IMR-90 (cell line): ENCODE measurements around the gene CARD14. TPM values are rescaled to one million over a fixed set of nuclear protein-coding genes. Genes with fewer than 3 reads are reported as not detected.

Experiments
- ATAC-seq: fragments of 200-7000 bp; cut with Tn5 transposase; 2 replicates; pipeline ENCODE4 v1.9.1; 2020; ENCODE audit warnings: low read depth, mild to moderate bottlenecking, moderate library complexity
- BruUV-seq: library from RNA; stranded (reverse); fragments of 400-500 nt; replicated peaks from 2 replicates; lab custom pipeline; 2021; lab: Mats Ljungman, UMichigan
- CTCF ChIA-PET: fragments of 300-600 bp; formaldehyde crosslinking; extraction: SDS; loops from one replicate; lab custom pipeline; 2021; ENCODE audit warnings: antibody characterized with exemption; lab: Yijun Ruan, JAX
- POLR2A ChIA-PET: fragments of 300-600 bp; sonication (Branson Sonifier 250); formaldehyde crosslinking; loops from one replicate; lab custom pipeline; 2022; ENCODE audit warnings: antibody characterized with exemption; ENCODE audit not compliant: unreplicated experiment; lab: Charles Lee
- DNase-seq: peaks from one replicate; pipeline ENCODE4 v3.0.0; 2013
- H2AFZ ChIP-seq: replicated peaks from 2 replicates; pipeline ENCODE3; 2013; ENCODE audit warnings: low read length, mild to moderate bottlenecking; ENCODE audit not compliant: poor library complexity
- H2AK5ac ChIP-seq: 2 replicates; pipeline ENCODE4 v1.6.1; 2013; ENCODE audit warnings: low read depth, low read length, inconsistent platforms
- H2AK9ac ChIP-seq: replicated peaks from 2 replicates; pipeline ENCODE3; 2013; ENCODE audit warnings: mild to moderate bottlenecking, low read depth, low read length, moderate library complexity; ENCODE audit not compliant: poor library complexity
- H2BK120ac ChIP-seq: 2 replicates; pipeline ENCODE4 v1.6.1; 2013; ENCODE audit warnings: low read depth, low read length, inconsistent platforms
- H2BK15ac ChIP-seq: 3 replicates; pipeline ENCODE4 v1.6.1; 2013; ENCODE audit warnings: low read depth, low read length, inconsistent platforms
- H2BK20ac ChIP-seq: 2 replicates; pipeline ENCODE4 v1.6.1; 2013; ENCODE audit warnings: low read depth, mild to moderate bottlenecking, inconsistent platforms, low read length, moderate library complexity
- H2BK5ac ChIP-seq: 2 replicates; pipeline ENCODE4 v1.6.1; 2013; ENCODE audit warnings: mild to moderate bottlenecking, low read depth, low read length, inconsistent platforms; ENCODE audit not compliant: poor library complexity, severe bottlenecking
- H3K14ac ChIP-seq: replicated peaks from 2 replicates; pipeline ENCODE4 v1.6.1; 2013; ENCODE audit warnings: low read depth, low read length, inconsistent platforms
- H3K18ac ChIP-seq: 2 replicates; pipeline ENCODE4 v1.6.1; 2013; ENCODE audit warnings: low read depth, low read length, control low read depth
- H3K23ac ChIP-seq: 2 replicates; pipeline ENCODE4 v1.6.1; 2013; ENCODE audit warnings: low read depth, low read length, inconsistent platforms
- H3K27ac ChIP-seq: 2 replicates; pipeline ENCODE4 v1.5.1; 2013; ENCODE audit warnings: mild to moderate bottlenecking, control low read depth, low read length; ENCODE audit not compliant: insufficient read depth
- H3K27me3 ChIP-seq: 2 replicates; pipeline ENCODE4 v1.6.1; 2013; ENCODE audit warnings: low read length; ENCODE audit not compliant: control insufficient read depth, insufficient read depth
- H3K36me3 ChIP-seq: 2 replicates; pipeline ENCODE4 v1.6.1; 2013; ENCODE audit warnings: low read length, mixed read lengths; ENCODE audit not compliant: control insufficient read depth, insufficient read depth
- H3K4ac ChIP-seq: 2 replicates; pipeline ENCODE4 v1.6.1; 2013; ENCODE audit warnings: low read depth, low read length, inconsistent platforms
- H3K4me1 ChIP-seq: 2 replicates; pipeline ENCODE4 v1.6.1; 2013; ENCODE audit warnings: low read length, mixed read lengths; ENCODE audit not compliant: control insufficient read depth, insufficient read depth
- H3K4me2 ChIP-seq: 2 replicates; pipeline ENCODE4 v1.6.1; 2013; ENCODE audit warnings: low read depth, mild to moderate bottlenecking, control low read depth, low read length, moderate library complexity
- H3K4me3 ChIP-seq: 2 replicates; pipeline ENCODE4 v1.5.1; 2013; ENCODE audit warnings: low read depth, mild to moderate bottlenecking, control low read depth, low read length, moderate library complexity; ENCODE audit not compliant: insufficient read depth
- H3K56ac ChIP-seq: 2 replicates; pipeline ENCODE4 v1.6.1; 2013; ENCODE audit warnings: low read length, inconsistent platforms; ENCODE audit not compliant: insufficient read depth; ENCODE audit errors: extremely low read depth
- H3K79me1 ChIP-seq, 2 experiments: 2 replicates each; pipeline ENCODE4 v1.6.1; 2013; ENCODE audit warnings: low read length in 2 of 2, inconsistent platforms in 1 of 2, low read depth in 1 of 2
- H3K9ac ChIP-seq: 2 replicates; pipeline ENCODE4 v1.6.1; 2013; ENCODE audit warnings: low read depth, low read length, control low read depth
- H3K9me1 ChIP-seq: 2 replicates; pipeline ENCODE4 v1.6.1; 2013; ENCODE audit warnings: low read length, inconsistent platforms; ENCODE audit not compliant: insufficient read depth
- H3K9me3 ChIP-seq: 2 replicates; pipeline ENCODE4 v1.6.1; 2013; ENCODE audit warnings: low read length; ENCODE audit not compliant: control insufficient read depth, insufficient read depth
- H4K20me1 ChIP-seq: 2 replicates; pipeline ENCODE4 v1.6.1; 2013; ENCODE audit warnings: low read length, inconsistent platforms; ENCODE audit not compliant: insufficient read depth
- H4K5ac ChIP-seq: 2 replicates; pipeline ENCODE4 v1.6.1; 2013; ENCODE audit warnings: mild to moderate bottlenecking, low read depth, low read length, control low read depth
- H4K8ac ChIP-seq, 2 experiments: 2 replicates each; pipeline ENCODE4 v1.6.1; 2013; ENCODE audit warnings: low read depth in 2 of 2, low read length in 2 of 2, control low read depth in 1 of 2, inconsistent platforms in 1 of 2
- H4K91ac ChIP-seq: 2 replicates; pipeline ENCODE4 v1.6.1; 2013; ENCODE audit warnings: low read depth, low read length, inconsistent platforms; ENCODE audit not compliant: insufficient read depth
- CEBPB ChIP-seq: IDR thresholded peaks from 2 replicates; pipeline ENCODE4 v1.6.1; 2012; ENCODE audit warnings: low read depth, low read length, improper control_type of control experiment
- FOS ChIP-seq: fragments of 150-350 bp; IDR thresholded peaks from 2 replicates; pipeline ENCODE4 v1.6.1; 2016; ENCODE audit warnings: low read depth, low read length
- POLR2A ChIP-seq: IDR thresholded peaks from 2 replicates; pipeline ENCODE4 v1.6.1; 2012; ENCODE audit warnings: mild to moderate bottlenecking, low read depth, low read length
- RCOR1 ChIP-seq: IDR thresholded peaks from 2 replicates; pipeline ENCODE4 v1.6.1; 2012; ENCODE audit warnings: mild to moderate bottlenecking, low read length, improper control_type of control experiment; ENCODE audit not compliant: insufficient replicate concordance
- WGBS, 2 experiments: methylation state at CpG; one replicate each; pipeline versions ENCODE4 v1.1.5 to v1.1.7; 2013; ENCODE audit warnings: missing lambda C conversion rate in 2 of 2; ENCODE audit not compliant: insufficient read length in 1 of 2; ENCODE audit errors: extremely low coverage in 2 of 2; 5-methylcytosine and 5-hydroxymethylcytosine counted together
- dilution Hi-C: fragments of 300-500 bp; cut with HindIII; formaldehyde crosslinking; loops from one replicate; pipeline ENCODE4 v1.14.3; 2018; ENCODE audit warnings: low sequenced_read_pairs; ENCODE audit not compliant: unreplicated experiment
- in situ Hi-C: fragments of 300-500 bp; cut with MboI; formaldehyde crosslinking; loops from 3 replicates; pipeline ENCODE4 v1.14.3; 2019; ENCODE audit warnings: low sequenced_read_pairs, inconsistent platforms, mixed read lengths
- intact Hi-C: fragments of 100-400 bp; cut with micrococcal nuclease; formaldehyde crosslinking; loops from 2 replicates; pipeline ENCODE4 v1.10.0; 2022
- polyA plus RNA-seq, 3 experiments: library from polyadenylated mRNA; depleted of rRNA; stranded (reverse); fragments of >200 nt; gene quantifications; 2 replicates each; pipeline ENCODE4 v1.2.3, GENCODE V29; 2012; ENCODE audit warnings: low replicate concordance in 1 of 3
- total RNA-seq: library from RNA; depleted of rRNA; stranded (reverse); fragments of >200 nt; gene quantifications from 2 replicates; pipeline ENCODE4 v1.2.3, GENCODE V29; 2012

CARD14 gene
- total and polyA plus RNA-seq, 2 of the 4 experiments (the other 2 are of a cell fraction), result not detected

GRCh38 chr17:80147035-80147822, 22.6 kb upstream of the CARD14 start, which contains the start of gene EIF4A3 (continued):
- TF ChIP-seq CEBPB (peak; percentile 54; the same call in 1 of the 2 replicates), RCOR1 (peak; percentile 21)

- no peak overlapping the region for H3K9ac ChIP-seq
- H2AFZ ChIP-seq, result peak overlapping the region; percentile 46
- in situ Hi-C loops, result no loop called here
- H3K27ac ChIP-seq, result no peak overlapping the region
- intact Hi-C loops, result no loop called here
- no peak overlapping the region for H2AK5ac ChIP-seq
- peak; percentile 86 for DNase-seq
- WGBS, 2 experiments, result no CpG with 5 or more reads among the region's 5 CpGs
- H2BK5ac ChIP-seq, result peak overlapping the region; percentile 47
- no peak overlapping the region for H3K4me2 ChIP-seq
- H2AK9ac ChIP-seq, result peak overlapping the region; percentile 60
- H2BK120ac ChIP-seq, result no peak overlapping the region
- no peak overlapping the region for H3K56ac ChIP-seq
- no peak overlapping the region for H3K18ac ChIP-seq
- peak; percentile 50 for ATAC-seq
- H4K8ac ChIP-seq, result peak overlapping the region in 1 of 2 experiments; percentile 51; a peak in 2 of 4 replicates
- 0 out of 2 replicates have a peak overlapping the region, but pooled peaks have one; percentile 35 for H3K14ac ChIP-seq
- H3K4me3 ChIP-seq, result no peak overlapping the region
- peaks cover 12 to 41% of the 10 kb centered on the region in 2 experiments; a peak in 3 of 4 replicates for H3K79me1 ChIP-seq
- no peak overlapping the region for H2BK15ac ChIP-seq
- dilution Hi-C loops, result no loop called here
- H3K9me3 ChIP-seq, result peaks cover 2% of the 10 kb centered on the region; the same call in 1 of the 2 replicates
- H3K9me1 ChIP-seq, result no peaks in the 10 kb centered on the region; the same call in 1 of the 2 replicates
- H3K27me3 ChIP-seq, result no peaks in the 10 kb centered on the region
- no peak overlapping the region for H4K91ac ChIP-seq
- ChIA-PET POLR2A (no interaction called here), CTCF (no interaction called here)
- no peaks in the 10 kb centered on the region for H3K36me3 ChIP-seq
- no peak overlapping the region for H3K4ac ChIP-seq
- peak overlapping the region; percentile 52; the same call in 1 of the 2 replicates for H3K23ac ChIP-seq
- peaks cover 10% of the 10 kb centered on the region for H3K4me1 ChIP-seq
- no peak for TF ChIP-seq POLR2A
- TF ChIP-seq FOS, result peak; percentile 71
- no peak overlapping the region for H2BK20ac ChIP-seq
- no TSS peak for BruUV-seq
- peaks cover under 1% of the 10 kb centered on the region for H4K20me1 ChIP-seq
- H4K5ac ChIP-seq, result no peak overlapping the region
Measured at GRCh38 chr17:80151333-80151732, 18.5 kb upstream of the CARD14 start.
